ENCODE measurements around the gene RBM6.
A peak's percentile ranks its signal among the peaks of the same experiment; 100 is the strongest.
"Not testable (repeated sequence)": the region's sequence is repeated elsewhere in the genome, so short reads cannot be mapped to it uniquely, and the experiment has no call there.

The RBM6 gene

GRCh38 chr3:50050361-50050760 is 110.4 kb downstream of the RBM6 start:
- H3K27ac ChIP-seq (ENCODE audit: low read depth, low read length), result no peak overlapping the region
- no peak overlapping the region for H3K9ac ChIP-seq (ENCODE audit: low read depth, low read length)
- no peaks in the 10 kb centered on the region for H3K9me3 ChIP-seq (ENCODE audit: insufficient read depth, low read depth, low read length)
- H3K36me3 ChIP-seq (ENCODE audit: insufficient read depth, low read length), result peaks cover 72% of the 10 kb centered on the region
- no peaks in the 10 kb centered on the region for H3K4me1 ChIP-seq (ENCODE audit: insufficient read depth, low read length)
- H3K27me3 ChIP-seq (ENCODE audit: insufficient read depth, low read length), result no peaks in the 10 kb centered on the region
- no peak overlapping the region for H3K4me3 ChIP-seq (ENCODE audit: low read length)

GRCh38 chr3:50057756-50058155 is 117.8 kb downstream of the RBM6 start:
- no peaks in the 10 kb centered on the region for H3K4me1 ChIP-seq (ENCODE audit: insufficient read depth, low read length)
- H3K4me3 ChIP-seq (ENCODE audit: low read length), result no peak overlapping the region
- no peaks in the 10 kb centered on the region for H3K9me3 ChIP-seq (ENCODE audit: insufficient read depth, low read depth, low read length)
- WGBS, result 97% methylated on average over 6 of the region's 6 CpGs
- no peak overlapping the region for H3K27ac ChIP-seq (ENCODE audit: low read depth, low read length)
- no peaks in the 10 kb centered on the region for H3K27me3 ChIP-seq (ENCODE audit: insufficient read depth, low read length)
- H3K9ac ChIP-seq (ENCODE audit: low read depth, low read length), result no peak overlapping the region
- H3K36me3 ChIP-seq (ENCODE audit: insufficient read depth, low read length), result peaks cover 84% of the 10 kb centered on the region

- H3K9ac ChIP-seq (ENCODE audit: low read depth, low read length), result no peak overlapping the region
Measured at GRCh38 chr3:50068134-50068533, 128.2 kb downstream of the RBM6 start.

GRCh38 chr3:50078091-50078490 is 138.1 kb downstream of the RBM6 start:
- 83% methylated on average over 1 of the region's 1 CpG for WGBS

More at GRCh38 chr3:50068134-50068533, 128.2 kb downstream of the RBM6 start:
- no peaks in the 10 kb centered on the region for H3K9me3 ChIP-seq (ENCODE audit: insufficient read depth, low read depth, low read length)
- no peaks in the 10 kb centered on the region for H3K4me1 ChIP-seq (ENCODE audit: insufficient read depth, low read length)
- WGBS, result 98% methylated on average over 2 of the region's 2 CpGs
- H3K27me3 ChIP-seq (ENCODE audit: insufficient read depth, low read length), result no peaks in the 10 kb centered on the region
- no peak overlapping the region for H3K4me3 ChIP-seq (ENCODE audit: low read length)
- H3K27ac ChIP-seq (ENCODE audit: low read depth, low read length), result no peak overlapping the region
- peaks cover 95% of the 10 kb centered on the region for H3K36me3 ChIP-seq (ENCODE audit: insufficient read depth, low read length)

GRCh38 chr3:50078622-50079021 is 138.7 kb downstream of the RBM6 start:
- H3K4me1 ChIP-seq (ENCODE audit: insufficient read depth, low read length), result no peaks in the 10 kb centered on the region

More at GRCh38 chr3:50078091-50078490, 138.1 kb downstream of the RBM6 start:
- H3K4me1 ChIP-seq (ENCODE audit: insufficient read depth, low read length), result no peaks in the 10 kb centered on the region
- H3K4me3 ChIP-seq (ENCODE audit: low read length), result no peak overlapping the region
- no peak overlapping the region for H3K9ac ChIP-seq (ENCODE audit: low read depth, low read length)
- no peak overlapping the region for H3K27ac ChIP-seq (ENCODE audit: low read depth, low read length)
- H3K9me3 ChIP-seq (ENCODE audit: insufficient read depth, low read depth, low read length), result no peaks in the 10 kb centered on the region
- H3K36me3 ChIP-seq (ENCODE audit: insufficient read depth, low read length), result peaks cover 40% of the 10 kb centered on the region
- no peaks in the 10 kb centered on the region for H3K27me3 ChIP-seq (ENCODE audit: insufficient read depth, low read length)

GRCh38 chr3:50084951-50085350 is 145.0 kb downstream of the RBM6 start:
- H3K36me3 ChIP-seq (ENCODE audit: insufficient read depth, low read length); H3K27ac ChIP-seq (ENCODE audit: low read depth, low read length); H3K4me3 ChIP-seq (ENCODE audit: low read length); H3K27me3 ChIP-seq (ENCODE audit: insufficient read depth, low read length); H3K4me1 ChIP-seq (ENCODE audit: insufficient read depth, low read length); H3K9ac ChIP-seq (ENCODE audit: low read depth, low read length); H3K9me3 ChIP-seq (ENCODE audit: insufficient read depth, low read depth, low read length): not testable (repeated sequence)
- WGBS, result 97% methylated on average over 15 of the region's 33 CpGs

More at GRCh38 chr3:50078622-50079021, 138.7 kb downstream of the RBM6 start:
- no peak overlapping the region for H3K9ac ChIP-seq (ENCODE audit: low read depth, low read length)
- H3K36me3 ChIP-seq (ENCODE audit: insufficient read depth, low read length), result peaks cover 35% of the 10 kb centered on the region
- H3K4me3 ChIP-seq (ENCODE audit: low read length), result no peak overlapping the region
- H3K27ac ChIP-seq (ENCODE audit: low read depth, low read length), result no peak overlapping the region
- no peaks in the 10 kb centered on the region for H3K9me3 ChIP-seq (ENCODE audit: insufficient read depth, low read depth, low read length)
- 100% methylated on average over 1 of the region's 1 CpG for WGBS
- no peaks in the 10 kb centered on the region for H3K27me3 ChIP-seq (ENCODE audit: insufficient read depth, low read length)

- Histone ChIP-seq H3K9me3 (ENCODE audit: insufficient read depth, low read depth, low read length) (peaks cover 7% of the 10 kb centered on the region; the same call in 1 of the 2 replicates), H3K27ac (ENCODE audit: low read depth, low read length) (peak within 1 kb of the TSS; percentile 86), H3K4me3 (ENCODE audit: low read length) (peak within 1 kb of the TSS; percentile 97), H3K36me3 (ENCODE audit: insufficient read depth, low read length) (peaks cover 38% of the 10 kb centered on the region), H3K9ac (ENCODE audit: low read depth, low read length) (peak within 1 kb of the TSS; percentile 97), H3K4me1 (ENCODE audit: insufficient read depth, low read length) (peaks cover 8% of the 10 kb centered on the region), H3K27me3 (ENCODE audit: insufficient read depth, low read length) (no peaks in the 10 kb centered on the region)
- WGBS, result 1% methylated on average over 61 of the region's 61 CpGs
Measured at GRCh38 chr3:50088725-50089608, 149.0 kb downstream of the RBM6 start, which contains the start of gene RBM5. Gene RBM5, plus strand, starts transcription at chr3:50088919. Its CDS starts 1,516 bp downstream, at chr3:50090435.

- peak overlapping the region; percentile 86 for H3K27ac ChIP-seq (ENCODE audit: low read depth, low read length)
Measured at GRCh38 chr3:50089609-50089945, 149.6 kb downstream of the RBM6 start.

GRCh38 chr3:50090984-50091383 is 151.0 kb downstream of the RBM6 start:
- Histone ChIP-seq H3K4me3 (ENCODE audit: low read length) (0 out of 2 replicates have a peak overlapping the region, but pooled peaks have one; percentile 97), H3K9ac (ENCODE audit: low read depth, low read length) (no peak overlapping the region), H3K4me1 (ENCODE audit: insufficient read depth, low read length) (peaks cover 8% of the 10 kb centered on the region), H3K36me3 (ENCODE audit: insufficient read depth, low read length) (peaks cover 59% of the 10 kb centered on the region), H3K9me3 (ENCODE audit: insufficient read depth, low read depth, low read length) (peaks cover 5% of the 10 kb centered on the region; the same call in 1 of the 2 replicates), H3K27ac (ENCODE audit: low read depth, low read length) (no peak overlapping the region), H3K27me3 (ENCODE audit: insufficient read depth, low read length) (no peaks in the 10 kb centered on the region)

More at GRCh38 chr3:50089609-50089945, 149.6 kb downstream of the RBM6 start:
- peaks cover 7% of the 10 kb centered on the region; the same call in 1 of the 2 replicates for H3K9me3 ChIP-seq (ENCODE audit: insufficient read depth, low read depth, low read length)
- peaks cover 8% of the 10 kb centered on the region for H3K4me1 ChIP-seq (ENCODE audit: insufficient read depth, low read length)
- peaks cover 45% of the 10 kb centered on the region for H3K36me3 ChIP-seq (ENCODE audit: insufficient read depth, low read length)
- peak overlapping the region; percentile 97 for H3K9ac ChIP-seq (ENCODE audit: low read depth, low read length)
- no peaks in the 10 kb centered on the region for H3K27me3 ChIP-seq (ENCODE audit: insufficient read depth, low read length)
- 5% methylated on average over 16 of the region's 16 CpGs for WGBS
- H3K4me3 ChIP-seq (ENCODE audit: low read length), result peak overlapping the region; percentile 97

- 0 out of 2 replicates have a peak, but pooled peaks cover under 1% of the 10 kb centered on the region for H3K4me1 ChIP-seq (ENCODE audit: insufficient read depth, low read length)
- 93% methylated on average over 5 of the region's 5 CpGs for WGBS
- H3K36me3 ChIP-seq (ENCODE audit: insufficient read depth, low read length), result peaks cover 99% of the 10 kb centered on the region
- no peak overlapping the region for H3K27ac ChIP-seq (ENCODE audit: low read depth, low read length)
- no peak overlapping the region for H3K4me3 ChIP-seq (ENCODE audit: low read length)
- H3K9ac ChIP-seq (ENCODE audit: low read depth, low read length), result no peak overlapping the region
- H3K9me3 ChIP-seq (ENCODE audit: insufficient read depth, low read depth, low read length), result no peaks in the 10 kb centered on the region
- H3K27me3 ChIP-seq (ENCODE audit: insufficient read depth, low read length), result no peaks in the 10 kb centered on the region
Measured at GRCh38 chr3:50095352-50095998, 155.5 kb downstream of the RBM6 start.

GRCh38 chr3:50100386-50100785 is 160.4 kb downstream of the RBM6 start:
- Histone ChIP-seq H3K9ac (ENCODE audit: low read depth, low read length) (no peak overlapping the region), H3K4me3 (ENCODE audit: low read length) (no peak overlapping the region), H3K27me3 (ENCODE audit: insufficient read depth, low read length) (no peaks in the 10 kb centered on the region), H3K4me1 (ENCODE audit: insufficient read depth, low read length) (no peaks in the 10 kb centered on the region), H3K36me3 (ENCODE audit: insufficient read depth, low read length) (peaks cover 99% of the 10 kb centered on the region), H3K27ac (ENCODE audit: low read depth, low read length) (no peak overlapping the region), H3K9me3 (ENCODE audit: insufficient read depth, low read depth, low read length) (no peaks in the 10 kb centered on the region)
- WGBS, result 98% methylated on average over 5 of the region's 5 CpGs

All from HUES64 (cell line).